GM20000 (cell line): Measurements from ENCODE around the gene CPLANE1.

ENCODE experiments used
- DNase-seq: peaks from one replicate; pipeline ENCODE4 v3.0.0; 2012; ENCODE audit warnings: low spot score
- CTCF ChIP-seq: IDR thresholded peaks from 2 replicates; pipeline ENCODE4 v1.5.1; 2012; ENCODE audit warnings: mild to moderate bottlenecking, control low read depth; ENCODE audit errors: extremely low read depth, missing control alignments

Gene CPLANE1

GRCh38 chr5:37187465-37187977 lies 61.7 kb downstream of the CPLANE1 start:
- no peak for DNase-seq
- no peak for TF ChIP-seq CTCF

- no peak for TF ChIP-seq CTCF
- DNase-seq = peak; percentile 41
Measured at GRCh38 chr5:37184748-37185364, 64.3 kb downstream of the CPLANE1 start.

GRCh38 chr5:37182667-37183066 lies 66.5 kb downstream of the CPLANE1 start:
- no peak for DNase-seq
- TF ChIP-seq CTCF = no peak

- DNase-seq = no peak
- TF ChIP-seq CTCF = no peak
Measured at GRCh38 chr5:37174928-37175327, 74.2 kb downstream of the CPLANE1 start.

GRCh38 chr5:37172957-37173356 lies 76.2 kb downstream of the CPLANE1 start:
- TF ChIP-seq CTCF = no peak
- no peak for DNase-seq

GRCh38 chr5:37170856-37171255 lies 78.3 kb downstream of the CPLANE1 start:
- no peak for DNase-seq
- TF ChIP-seq CTCF = no peak

GRCh38 chr5:37166197-37166596 lies 83.0 kb downstream of the CPLANE1 start:
- DNase-seq = no peak
- TF ChIP-seq CTCF = no peak
